GM19238 (cell line): ENCODE measurements around the gene CARD19.
"Not testable (repeated sequence)": the region's sequence is repeated elsewhere in the genome, so short reads cannot be mapped to it uniquely, and the experiment has no call there.

Experiments used
- DNase-seq: peaks from one replicate; pipeline ENCODE4 v3.0.0; 2011; ENCODE audit warnings: low spot score; ENCODE audit not compliant: insufficient read length

Gene CARD19

DNA sequence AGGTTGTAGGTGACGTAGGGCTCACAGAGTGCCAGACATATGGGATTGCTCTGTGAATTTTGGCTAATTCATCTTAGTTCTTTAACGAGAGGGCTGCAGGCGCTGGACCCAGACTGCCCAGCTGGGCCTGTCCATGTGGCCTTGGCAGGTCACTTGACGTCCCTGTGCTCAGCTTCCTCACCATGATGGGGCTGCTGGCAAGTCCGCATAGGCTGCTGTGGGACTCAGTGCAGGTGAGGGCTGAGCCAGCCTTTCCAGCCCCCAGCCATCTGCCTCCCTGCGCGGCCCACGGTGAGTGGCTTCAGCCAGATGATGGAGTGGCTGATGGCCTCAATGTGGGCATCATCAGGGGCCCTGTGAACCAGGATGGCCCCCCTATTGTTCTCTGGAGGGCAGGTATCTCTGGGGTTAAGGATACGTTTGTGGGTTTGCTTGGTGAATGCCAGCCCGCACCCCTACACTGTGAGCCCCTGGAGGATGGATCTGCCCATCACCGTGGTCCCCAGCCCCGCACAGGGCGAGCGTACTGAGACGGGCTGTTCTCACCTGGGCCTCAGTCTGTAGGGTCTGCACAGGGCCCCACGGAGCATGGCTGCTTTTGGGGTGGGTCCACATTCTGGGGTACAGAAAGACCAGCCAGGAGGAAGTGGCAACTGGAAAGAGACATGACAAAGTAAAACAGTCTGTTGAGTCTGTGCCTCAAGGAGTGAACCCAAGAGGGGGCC is 3.7 kb downstream of the CARD19 start:
- DNase-seq = no peak

DNA sequence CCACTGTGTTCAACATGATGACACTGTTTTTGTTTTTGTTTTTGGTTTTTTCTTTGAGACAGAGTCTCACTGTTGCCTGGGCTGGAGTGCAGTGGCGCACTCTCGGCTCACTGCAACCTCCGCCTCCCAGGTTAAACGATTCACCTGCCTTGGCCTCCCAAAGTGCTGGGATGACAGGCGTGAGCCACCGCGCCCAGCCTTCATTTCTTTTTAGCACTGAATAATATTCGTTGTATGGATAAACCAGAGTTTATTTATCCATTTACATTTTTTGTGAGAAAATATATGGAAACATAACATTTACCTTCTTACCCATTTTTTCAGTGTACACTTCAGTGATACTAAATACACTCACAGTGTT is 4.2 kb downstream of the CARD19 start:
- DNase-seq = no peak

DNA sequence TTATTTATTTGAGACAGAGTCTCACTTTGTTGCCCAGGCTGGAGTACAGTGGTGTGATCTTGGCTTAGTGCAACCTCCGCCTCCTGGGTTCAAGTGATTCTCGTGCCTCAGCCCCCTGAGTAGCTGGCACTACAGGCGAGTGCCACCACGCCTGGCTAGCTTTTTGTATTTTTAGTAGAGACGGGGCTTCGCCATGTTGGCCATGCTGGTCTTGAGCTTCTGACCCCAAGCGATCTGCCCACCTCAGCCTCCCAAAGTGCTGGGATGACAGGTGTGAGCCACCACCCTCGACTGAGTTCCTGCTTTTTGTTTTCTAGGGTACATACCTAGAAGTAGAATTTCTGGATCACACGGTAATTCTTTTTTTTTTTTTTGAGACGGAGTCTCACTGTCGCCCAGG is 5.1 kb downstream of the CARD19 start:
- not testable (repeated sequence) for DNase-seq

DNA sequence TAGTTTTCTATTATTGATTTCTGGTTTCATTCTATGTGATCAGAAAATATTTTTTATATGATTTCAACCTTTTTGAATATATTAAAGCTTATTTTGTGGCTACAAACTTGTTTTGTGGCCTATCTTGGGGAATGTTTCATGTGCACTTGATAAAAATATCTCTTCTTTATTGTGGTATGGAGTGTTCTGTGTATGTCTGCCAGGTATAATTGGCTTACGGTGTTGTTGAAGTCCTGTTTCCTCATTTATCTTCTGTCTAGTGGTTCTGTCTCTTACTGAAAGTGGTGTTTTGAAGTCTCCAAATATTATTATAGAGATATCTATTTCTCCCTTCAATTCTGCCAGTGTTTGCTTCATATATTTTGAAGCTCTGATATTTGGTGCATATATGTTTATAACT is 9.6 kb downstream of the CARD19 start:
- no peak for DNase-seq

DNA sequence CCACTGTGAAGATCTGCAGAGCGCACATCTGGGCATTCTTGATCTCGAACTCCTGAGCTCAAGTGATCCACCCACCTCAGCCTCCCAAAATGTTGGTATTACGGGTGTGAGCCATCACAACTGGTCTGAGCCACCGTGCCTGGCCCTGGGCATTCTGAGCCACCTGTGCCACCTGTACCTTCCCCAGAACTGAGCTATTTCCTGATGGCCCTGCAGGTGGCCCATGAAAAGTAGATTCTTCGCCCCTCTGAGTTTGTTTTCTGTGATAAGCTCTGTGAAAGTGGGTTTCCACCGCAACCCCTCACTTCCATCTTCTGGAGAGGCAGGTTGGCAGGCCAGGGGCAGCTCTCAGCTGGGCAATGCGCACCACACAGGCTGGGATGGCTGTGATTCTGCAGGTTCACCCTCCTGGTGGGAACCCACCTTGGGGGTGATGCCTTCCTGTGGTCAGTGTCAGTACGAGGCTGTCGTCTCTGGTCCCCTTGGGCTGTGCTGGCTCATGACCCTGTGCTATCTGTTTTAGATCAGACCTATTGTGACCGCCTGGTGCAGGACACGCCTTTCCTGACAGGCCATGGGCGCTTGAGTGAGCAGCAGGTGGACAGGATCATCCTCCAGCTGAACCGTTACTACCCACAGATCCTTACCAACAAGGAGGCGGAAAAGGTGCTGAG is 11.3 kb downstream of the CARD19 start:
- DNase-seq = no peak

DNA sequence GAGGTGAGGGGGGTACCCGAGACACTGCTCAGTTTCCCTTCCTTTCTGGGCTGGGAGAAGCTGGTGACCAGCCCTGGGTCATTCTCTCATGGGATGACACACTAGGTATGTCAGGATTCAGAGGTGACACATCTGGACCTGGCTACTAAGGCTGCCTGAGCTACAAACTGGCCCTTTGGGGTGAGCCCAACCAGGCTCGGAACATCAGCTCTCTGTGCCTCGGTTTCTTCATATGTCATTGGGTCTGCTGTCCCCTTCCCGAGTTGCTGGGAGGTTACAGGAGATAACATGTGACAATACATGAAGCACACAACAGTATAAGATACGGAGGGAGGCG is 11.8 kb downstream of the CARD19 start:
- DNase-seq = no peak

DNA sequence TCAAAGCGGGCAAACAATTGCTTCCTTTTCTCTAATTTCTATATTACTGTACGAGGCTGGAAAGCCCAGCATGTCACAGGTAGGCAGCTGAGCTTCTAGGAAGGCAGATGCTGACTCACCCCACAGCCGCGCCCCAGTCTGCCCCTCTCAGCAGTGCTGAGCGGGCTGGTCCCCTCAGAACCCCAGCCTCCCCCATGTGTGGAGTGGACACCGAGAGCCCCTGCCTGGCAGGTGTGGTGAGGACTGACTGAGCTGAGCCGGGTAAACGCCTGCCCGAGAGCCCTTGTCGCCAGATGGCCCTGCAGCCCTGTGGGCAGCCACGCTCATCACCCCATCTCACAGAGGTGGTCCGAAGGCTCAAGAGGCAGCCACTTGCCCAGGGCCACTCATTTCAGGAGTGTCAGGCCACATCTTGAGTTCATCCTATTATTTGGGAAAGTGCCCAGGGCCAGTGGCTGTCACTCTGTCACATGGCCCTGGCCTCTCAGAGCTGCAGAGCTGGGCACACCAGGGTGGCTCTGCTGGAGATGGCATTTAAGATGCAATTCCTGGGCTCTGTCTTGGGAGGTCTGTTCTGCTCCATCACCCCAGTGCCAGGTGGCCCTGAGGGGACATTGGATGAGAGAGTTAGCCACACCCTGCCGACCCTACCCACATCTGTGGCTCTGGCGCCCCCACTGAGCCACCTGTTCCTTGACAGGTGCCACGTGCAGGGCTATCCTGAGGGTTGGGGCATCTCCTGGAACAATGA is 12.4 kb downstream of the CARD19 start:
- DNase-seq = no peak

DNA sequence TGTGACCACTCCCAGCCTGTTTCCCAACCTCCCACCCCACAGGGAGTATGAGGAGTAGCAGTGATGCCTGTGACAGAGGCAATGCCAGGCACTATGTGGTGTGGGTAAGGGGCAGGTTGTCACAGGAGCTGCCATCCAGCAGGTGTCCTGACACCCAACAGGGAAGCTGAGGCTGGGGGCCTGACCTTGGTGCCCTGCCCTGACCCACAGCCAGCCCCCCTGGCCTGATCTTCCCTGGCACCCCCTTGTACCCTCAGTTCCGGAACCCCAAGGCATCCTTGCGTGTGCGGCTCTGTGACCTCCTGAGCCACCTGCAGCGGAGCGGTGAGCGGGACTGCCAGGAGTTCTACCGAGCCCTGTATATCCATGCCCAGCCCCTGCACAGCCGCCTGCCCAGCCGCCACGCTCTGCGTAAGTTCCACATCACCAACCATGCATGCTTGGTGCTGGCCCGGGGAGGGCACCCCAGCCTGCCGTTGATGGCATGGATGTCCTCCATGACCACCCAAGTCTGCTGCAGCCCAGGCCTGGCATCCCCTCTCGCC is 14.4 kb downstream of the CARD19 start:
- no peak for DNase-seq

DNA sequence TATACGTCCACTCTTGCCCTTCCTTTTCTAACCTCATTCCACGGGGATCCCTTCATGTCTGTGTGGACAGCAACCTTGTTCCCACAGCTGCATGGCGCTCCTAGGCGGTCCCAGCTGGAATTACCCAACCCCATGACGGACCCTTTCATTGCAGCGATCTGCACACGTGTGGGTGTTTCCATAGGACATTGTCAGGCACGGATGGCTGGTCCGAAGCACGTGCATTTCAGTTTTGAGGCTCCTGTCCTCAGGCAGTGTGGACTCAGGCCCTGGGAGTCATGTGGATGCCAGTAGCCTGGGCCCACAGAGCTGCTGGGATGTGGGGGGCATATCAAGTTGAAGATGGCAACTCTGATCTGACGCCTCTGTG is 15.0 kb downstream of the CARD19 start:
- DNase-seq = no peak

DNA sequence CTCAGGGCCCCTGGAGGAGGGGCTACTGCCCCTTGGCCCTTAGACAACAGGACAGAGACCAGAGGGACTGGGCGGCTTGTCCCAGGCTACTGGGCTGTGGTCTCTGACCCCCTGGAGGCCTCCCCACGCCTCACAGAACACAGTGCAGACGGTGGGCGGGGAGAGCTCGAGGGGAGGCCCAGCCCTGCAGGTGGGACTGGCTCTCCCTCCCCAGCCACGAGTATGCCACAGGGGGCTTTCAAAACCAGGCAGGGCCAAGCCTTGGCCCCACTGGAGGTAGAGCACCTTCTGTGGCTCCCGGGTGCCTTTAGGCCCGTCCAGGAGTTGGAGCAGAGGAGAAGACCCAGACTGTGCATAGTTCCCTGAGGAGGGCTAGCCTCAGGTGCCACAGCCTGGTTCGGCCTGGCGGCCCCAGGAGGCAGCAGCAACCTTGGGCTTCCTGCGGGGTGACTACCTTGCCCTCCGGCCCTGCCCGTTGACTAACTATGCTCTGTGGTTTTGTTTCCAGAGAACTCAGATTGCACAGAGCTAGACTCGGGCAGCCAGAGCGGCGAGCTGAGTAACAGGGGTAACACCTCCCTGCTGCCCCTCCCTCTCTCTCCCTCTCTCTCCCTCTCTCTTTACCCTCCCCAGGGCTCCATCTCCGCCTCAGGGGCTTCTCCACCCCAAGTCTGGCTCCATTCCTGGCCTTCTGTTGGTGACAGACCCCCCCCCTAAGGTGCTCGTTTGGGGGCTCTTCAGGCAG is 15.5 kb downstream of the CARD19 start:
- peak; percentile 0 for DNase-seq

DNA sequence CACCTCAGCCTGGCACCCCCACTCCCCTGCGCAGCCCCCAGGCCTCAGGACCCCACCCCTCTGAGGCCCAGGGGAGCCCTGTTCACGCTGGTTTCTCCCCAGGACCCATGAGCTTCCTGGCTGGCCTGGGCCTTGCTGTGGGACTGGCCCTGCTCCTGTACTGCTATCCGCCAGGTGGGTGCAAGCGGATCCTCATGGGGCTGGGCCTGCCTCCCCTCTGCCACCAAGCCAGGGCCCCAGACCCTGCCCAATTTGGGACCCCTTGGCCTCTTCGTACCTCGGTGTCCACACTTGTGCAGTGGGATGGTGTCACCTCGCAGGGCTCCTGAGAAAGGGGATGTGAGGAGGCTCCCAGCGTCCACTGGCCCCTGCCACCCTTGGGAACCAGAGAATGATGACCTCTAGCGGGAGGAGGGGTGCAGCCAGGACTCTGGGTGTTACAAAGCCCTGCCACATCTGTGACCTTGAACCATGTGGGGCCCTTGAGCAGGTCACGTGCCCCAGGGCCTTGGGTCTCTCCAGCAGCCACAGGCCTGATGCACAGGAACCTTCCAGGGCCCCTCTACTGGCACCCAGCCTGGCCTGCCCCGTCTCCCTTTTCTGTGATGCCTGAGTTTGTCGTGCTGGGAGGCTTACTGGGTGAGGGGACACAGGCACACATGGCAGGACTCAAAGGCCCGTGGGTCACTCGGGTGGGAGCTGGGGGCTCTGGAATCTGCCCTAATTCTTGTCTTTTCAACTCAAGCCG is 16.3 kb downstream of the CARD19 start:
- no peak for DNase-seq

DNA sequence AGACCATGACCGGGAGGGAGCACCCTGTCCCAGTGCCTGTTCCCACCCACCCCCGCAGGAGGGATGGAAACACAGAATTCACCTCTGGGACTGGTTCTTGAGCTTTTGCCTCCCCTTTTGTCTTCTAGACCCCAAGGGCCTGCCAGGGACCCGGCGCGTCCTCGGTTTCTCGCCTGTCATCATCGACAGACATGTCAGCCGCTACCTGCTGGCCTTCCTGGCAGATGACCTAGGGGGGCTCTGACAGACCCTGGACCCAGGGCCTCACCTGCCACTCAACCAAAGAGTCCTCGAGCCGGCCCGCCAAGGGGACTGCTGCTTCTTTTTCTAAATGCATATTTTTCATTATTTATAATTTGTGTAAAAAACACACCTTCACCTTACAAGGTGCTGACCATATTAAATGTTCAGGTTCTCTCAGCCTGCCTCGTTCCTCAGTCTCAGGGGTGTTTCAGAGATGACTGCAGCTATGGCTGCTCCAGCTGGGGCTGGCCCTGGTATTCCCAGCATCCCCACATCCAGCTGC is 16.9 kb downstream of the CARD19 start:
- DNase-seq = no peak

DNA sequence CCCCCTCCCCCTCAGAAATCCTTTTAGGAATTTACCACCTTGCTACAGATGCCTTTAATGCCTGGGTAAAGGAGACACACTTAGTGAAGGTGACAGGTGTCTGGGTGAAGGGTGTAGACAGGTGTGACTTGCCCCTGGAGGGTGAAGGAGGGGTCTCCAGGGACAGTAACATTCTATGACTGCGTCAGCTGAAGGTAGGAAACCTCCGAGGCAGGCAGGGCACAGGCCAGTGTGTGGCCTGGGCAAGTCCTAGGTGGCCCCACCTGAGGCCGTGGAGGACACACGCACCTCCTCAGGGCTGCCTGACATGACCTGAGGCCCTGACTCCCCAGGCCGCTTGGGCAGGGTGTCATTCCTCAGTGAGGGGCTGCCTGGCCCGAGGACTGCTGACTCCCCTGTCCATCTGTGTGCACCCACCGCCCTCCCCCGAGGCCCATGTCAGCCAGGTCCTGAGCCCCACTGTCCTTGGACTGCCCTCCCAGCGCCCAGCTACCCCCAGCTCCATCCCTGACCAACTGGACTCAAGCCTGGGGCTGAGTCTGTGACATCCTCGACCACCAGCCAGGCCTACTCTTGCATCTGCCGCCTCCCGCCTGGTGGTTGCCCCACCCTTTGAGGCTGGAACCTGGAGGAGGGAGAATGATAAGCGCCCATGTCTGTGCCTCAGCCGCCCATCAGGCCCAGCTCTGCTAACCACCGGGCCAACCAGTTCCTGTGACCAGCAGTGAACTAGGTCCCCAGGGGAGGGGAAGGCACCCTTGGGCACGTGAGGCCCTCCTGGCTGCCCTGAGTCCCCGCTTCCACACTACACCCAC is 18.4 kb downstream of the CARD19 start:
- no peak for DNase-seq

DNA sequence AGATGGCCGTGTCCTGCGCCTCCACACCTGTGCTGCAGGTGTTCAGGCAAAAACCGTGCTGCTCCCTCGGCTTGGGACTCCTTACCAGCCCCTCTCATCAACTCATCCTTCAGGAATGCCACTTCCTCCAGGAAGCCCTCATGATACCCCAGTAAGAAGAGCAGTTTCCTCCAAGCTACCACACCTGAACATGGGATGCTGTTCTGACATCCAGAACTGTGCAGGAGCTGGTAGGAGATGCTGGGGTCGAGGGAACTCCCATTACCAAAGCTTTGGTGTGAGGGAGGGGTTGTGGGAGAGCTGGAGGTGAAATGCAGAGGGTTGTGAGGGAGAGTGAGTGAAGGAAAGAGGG is 18.9 kb downstream of the CARD19 start:
- DNase-seq = no peak

DNA sequence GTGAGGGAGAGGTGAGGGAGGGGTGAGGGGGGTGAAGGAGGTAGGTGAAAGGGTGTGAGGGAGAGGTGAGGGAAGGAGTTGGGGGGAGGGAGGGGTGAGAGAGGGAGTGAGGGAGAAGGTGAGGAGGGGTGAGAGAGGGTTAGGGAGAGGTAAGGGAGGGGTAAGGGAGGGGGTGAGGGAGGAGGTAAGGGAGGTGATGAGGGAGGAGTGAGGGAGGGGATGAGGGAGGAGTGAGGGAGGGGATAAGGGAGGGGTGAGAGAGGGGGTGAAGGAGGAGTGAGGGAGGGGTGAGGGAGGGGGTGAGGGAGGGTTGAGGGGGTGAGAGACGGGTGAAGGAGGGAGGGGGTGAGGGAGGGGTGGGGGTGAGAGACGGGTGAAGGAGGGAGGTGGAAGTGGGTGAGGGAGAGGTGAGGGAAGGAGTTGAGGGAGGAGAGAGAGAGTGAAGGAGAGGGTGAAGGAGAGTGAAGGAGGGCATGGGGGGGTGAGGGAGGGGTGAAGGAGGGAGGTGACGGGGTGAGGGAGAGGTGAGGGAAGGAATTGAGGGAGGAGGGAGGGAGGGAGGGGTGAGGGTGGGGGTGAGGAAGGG is 19.6 kb downstream of the CARD19 start:
- DNase-seq = no peak

DNA sequence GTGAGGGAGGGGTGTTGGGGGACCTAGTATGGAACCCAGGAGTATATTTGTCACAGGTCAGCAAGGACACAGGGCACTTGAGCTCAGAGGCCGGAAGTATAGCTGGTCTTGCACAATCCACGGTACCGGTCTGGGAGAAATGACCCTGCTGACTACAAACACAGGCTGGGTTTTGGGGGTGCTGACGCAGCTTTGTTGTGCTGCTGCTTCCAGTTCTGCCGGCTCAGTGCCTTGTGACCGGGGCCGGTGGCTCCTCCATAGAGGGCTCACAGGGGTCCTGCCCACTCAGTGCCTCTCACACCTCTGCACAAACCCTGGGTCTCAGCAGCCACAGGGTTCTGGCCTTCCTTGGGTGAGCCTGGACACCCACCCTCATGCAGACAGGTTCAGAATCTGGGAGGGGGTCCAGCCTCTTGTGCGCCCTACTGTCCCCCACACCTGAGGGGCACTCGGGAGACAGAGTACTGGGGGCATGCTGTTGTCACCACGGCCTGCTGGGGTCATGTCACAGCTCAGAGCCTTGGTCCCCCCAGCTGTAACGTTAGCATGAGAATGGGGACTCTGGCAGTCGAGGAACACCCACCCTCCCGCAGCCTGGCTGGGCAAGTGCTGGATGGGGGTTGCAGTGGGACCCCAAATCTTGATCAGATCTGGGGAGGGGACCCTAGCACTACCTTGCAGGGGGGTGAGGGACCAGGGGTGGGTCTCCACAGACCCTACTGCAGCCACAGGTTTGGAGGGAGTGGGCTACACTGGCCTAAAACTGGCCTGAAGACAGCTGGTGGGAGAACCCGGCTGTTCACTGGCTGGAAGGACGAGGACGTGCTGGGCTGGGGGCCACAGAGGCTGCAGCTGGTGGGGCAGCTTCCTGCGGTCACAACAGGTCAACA is 20.3 kb downstream of the CARD19 start:
- no peak for DNase-seq

DNA sequence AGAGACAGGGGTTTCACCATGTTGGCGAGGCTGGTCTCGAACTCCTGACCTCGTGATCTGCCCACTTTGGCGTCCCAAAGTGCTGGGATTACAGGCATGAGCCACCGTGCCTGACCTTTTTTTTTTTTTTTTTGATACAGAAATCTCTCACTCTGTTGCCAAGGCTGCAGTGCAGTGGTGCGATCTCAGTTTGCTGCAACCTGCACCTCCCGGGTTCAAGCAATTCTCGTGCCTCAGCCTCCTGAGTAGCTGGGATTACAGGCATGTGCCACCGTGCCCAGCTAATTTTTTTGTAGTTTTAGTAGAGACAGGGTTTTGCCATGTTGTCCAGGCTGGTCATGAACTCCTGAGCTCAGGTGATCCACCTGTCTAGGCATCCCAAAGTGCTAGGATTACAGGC is 21.5 kb downstream of the CARD19 start:
- DNase-seq = not testable (repeated sequence)
